PC-3 (cell line): Measurements from ENCODE around the gene AUTS2. TPM values are rescaled to one million over a fixed set of nuclear protein-coding genes. Genes with fewer than 3 reads are reported as not detected.

Source experiments
- ATAC-seq: fragments of 200-7000 bp; cut with Tn5 transposase; 2 replicates; pipeline ENCODE4 v1.9.1; 2020; ENCODE audit warnings: mild to moderate bottlenecking, moderate library complexity
- BruUV-seq: library from RNA; stranded (reverse); fragments of 400-500 nt; replicated peaks from 2 replicates; lab custom pipeline; 2021; lab: Mats Ljungman, UMichigan
- CTCF ChIA-PET: fragments of 300-600 bp; sonication (Branson Sonifier 250); formaldehyde crosslinking; loops from one replicate; lab custom pipeline; 2022; ENCODE audit warnings: antibody characterized with exemption; lab: Charles Lee
- POLR2A ChIA-PET: fragments of 300-600 bp; sonication (Branson Sonifier 250); formaldehyde crosslinking; loops from one replicate; lab custom pipeline; 2022; ENCODE audit warnings: antibody characterized with exemption; ENCODE audit not compliant: unreplicated experiment; lab: Charles Lee
- DNase-seq: peaks from one replicate; pipeline ENCODE4 v3.0.0-alpha.2; 2015
- H2AFZ ChIP-seq: fragments of 300-600 bp; sonication (generic); 2 replicates; pipeline ENCODE4 v1.6.0; 2016; ENCODE audit warnings: antibody characterized with exemption, low read length
- H3F3A ChIP-seq: fragments of 300-600 bp; sonication (generic); one replicate; pipeline ENCODE4 v1.6.0; 2017; ENCODE audit warnings: antibody characterized with exemption, low read length, control low read depth, mild to moderate bottlenecking; ENCODE audit not compliant: unreplicated experiment
- H3K27ac ChIP-seq: fragments of 300-600 bp; sonication (generic); 2 replicates; pipeline ENCODE4 v1.5.1; 2016; ENCODE audit warnings: mild to moderate bottlenecking, low read length
- H3K27me3 ChIP-seq: fragments of 300-600 bp; sonication (generic); 2 replicates; pipeline ENCODE4 v1.6.1; 2016; ENCODE audit warnings: low read length, mixed read lengths
- H3K36me3 ChIP-seq: fragments of 300-600 bp; sonication (generic); 2 replicates; pipeline ENCODE4 v1.6.1; 2016; ENCODE audit warnings: low read depth, mixed run types, low read length, mixed read lengths
- H3K4me1 ChIP-seq: fragments of 300-600 bp; sonication (generic); 2 replicates; pipeline ENCODE4 v1.5.1; 2016; ENCODE audit warnings: low read length; ENCODE audit not compliant: insufficient read depth
- H3K4me2 ChIP-seq: fragments of 300-600 bp; sonication (generic); 2 replicates; pipeline ENCODE4 v1.6.0; 2016; ENCODE audit warnings: low read length
- H3K4me3 ChIP-seq: fragments of 300-600 bp; sonication (generic); 2 replicates; pipeline ENCODE4 v1.5.1; 2016; ENCODE audit warnings: mild to moderate bottlenecking, low read length, mixed read lengths
- H3K79me2 ChIP-seq: fragments of 300-600 bp; sonication (generic); 2 replicates; pipeline ENCODE4 v1.6.1; 2017; ENCODE audit warnings: low read length, mixed read lengths
- H3K9ac ChIP-seq: fragments of 300-600 bp; sonication (generic); 2 replicates; pipeline ENCODE4 v1.6.0; 2016; ENCODE audit warnings: mild to moderate bottlenecking, low read length
- H3K9me2 ChIP-seq: fragments of 300-600 bp; sonication (generic); replicated peaks from 2 replicates; pipeline ENCODE4 v1.6.1; 2016; ENCODE audit warnings: mixed run types, low read length, mixed read lengths
- H3K9me3 ChIP-seq: fragments of 300-600 bp; sonication (generic); 2 replicates; pipeline ENCODE4 v1.6.1; 2016; ENCODE audit warnings: low read length, mixed read lengths
- H4K20me1 ChIP-seq: fragments of 300-600 bp; sonication (generic); 2 replicates; pipeline ENCODE4 v1.6.1; 2016; ENCODE audit warnings: low read length, mixed read lengths
- CTCF ChIP-seq: fragments of 300-600 bp; sonication (generic); conservative IDR thresholded peaks from 2 replicates; pipeline ENCODE4 v1.5.1; 2017; ENCODE audit warnings: antibody characterized with exemption, low read depth, mild to moderate bottlenecking, low read length
- EZH2 ChIP-seq: fragments of 300-600 bp; sonication (generic); IDR thresholded peaks from one replicate; pipeline ENCODE4 v1.6.1; 2017; ENCODE audit warnings: antibody characterized with exemption, mild to moderate bottlenecking, low read length; ENCODE audit not compliant: unreplicated experiment
- EZH2phosphoT487 ChIP-seq: fragments of 300-600 bp; sonication (generic); IDR thresholded peaks from 2 replicates; pipeline ENCODE4 v1.6.1; 2018; ENCODE audit warnings: mild to moderate bottlenecking, antibody characterized with exemption, low read length, borderline replicate concordance
- intact Hi-C: fragments of 100-400 bp; cut with micrococcal nuclease; formaldehyde crosslinking; loops from 2 replicates; pipeline ENCODE4 v1.9.0; 2023
- total RNA-seq: library from RNA; depleted of rRNA; stranded (reverse); fragments of >200 nt; gene quantifications from 2 replicates; pipeline ENCODE4 v1.2.3, GENCODE V29; 2014

Gene AUTS2
- total RNA-seq, 1 experiment from 2014 or later, result not detected

- Histone ChIP-seq H3K9ac (no peak overlapping the region), H3K27ac (no peak overlapping the region), H3K4me2 (no peak overlapping the region), H3K79me2 (no peaks in the 10 kb centered on the region), H3K9me3 (peaks cover 3% of the 10 kb centered on the region; the same call in 1 of the 2 replicates), H3K4me3 (no peak overlapping the region), H3K36me3 (no peaks in the 10 kb centered on the region), H3K27me3 (no peaks in the 10 kb centered on the region), H3K9me2 (no peaks in the 10 kb centered on the region), H3F3A (no peaks in the 10 kb centered on the region), H2AFZ (no peak overlapping the region), H3K4me1 (no peaks in the 10 kb centered on the region), H4K20me1 (no peaks in the 10 kb centered on the region)
- no peak for TF ChIP-seq CTCF
- TF ChIP-seq EZH2phosphoT487, result no peak
- no peak for TF ChIP-seq EZH2
- ChIA-PET CTCF (no interaction called here), POLR2A (no interaction called here)
- ATAC-seq (no peak), DNase-seq (no peak)
- intact Hi-C loops, result no loop called here
- BruUV-seq, result no TSS peak
Measured at GRCh38 chr7:69692611-69693010, 94.3 kb downstream of the AUTS2 start.

- ChIA-PET CTCF (no interaction called here), POLR2A (no interaction called here)
- H3K36me3 ChIP-seq, result no peaks in the 10 kb centered on the region
Measured at GRCh38 chr7:69693042-69693441, 94.8 kb downstream of the AUTS2 start.

More at GRCh38 chr7:69693042-69693441, 94.8 kb downstream of the AUTS2 start:
- H3K9ac ChIP-seq, result no peak overlapping the region
- no peak overlapping the region for H3K4me3 ChIP-seq
- H3K9me2 ChIP-seq, result no peaks in the 10 kb centered on the region
- no peaks in the 10 kb centered on the region for H3K79me2 ChIP-seq
- H3K4me1 ChIP-seq, result no peaks in the 10 kb centered on the region
- no peaks in the 10 kb centered on the region for H3K27me3 ChIP-seq
- no peak for TF ChIP-seq EZH2phosphoT487
- no peak for TF ChIP-seq CTCF
- no peak for TF ChIP-seq EZH2
- no TSS peak for BruUV-seq
- no peaks in the 10 kb centered on the region for H4K20me1 ChIP-seq
- DNase-seq (no peak), ATAC-seq (no peak)
- no peak overlapping the region for H2AFZ ChIP-seq
- no peak overlapping the region for H3K4me2 ChIP-seq
- intact Hi-C loops, result no loop called here
- no peak overlapping the region for H3K27ac ChIP-seq
- no peaks in the 10 kb centered on the region for H3F3A ChIP-seq
- peaks cover 3% of the 10 kb centered on the region; the same call in 1 of the 2 replicates for H3K9me3 ChIP-seq
